ENCODE results near the gene SLC13A4.

GRCh38 chr7:135748770-135749169 lies 20.8 kb upstream of the SLC13A4 start, which contains the start of gene FAM180A:
- TF ChIP-seq, protein P1, sequence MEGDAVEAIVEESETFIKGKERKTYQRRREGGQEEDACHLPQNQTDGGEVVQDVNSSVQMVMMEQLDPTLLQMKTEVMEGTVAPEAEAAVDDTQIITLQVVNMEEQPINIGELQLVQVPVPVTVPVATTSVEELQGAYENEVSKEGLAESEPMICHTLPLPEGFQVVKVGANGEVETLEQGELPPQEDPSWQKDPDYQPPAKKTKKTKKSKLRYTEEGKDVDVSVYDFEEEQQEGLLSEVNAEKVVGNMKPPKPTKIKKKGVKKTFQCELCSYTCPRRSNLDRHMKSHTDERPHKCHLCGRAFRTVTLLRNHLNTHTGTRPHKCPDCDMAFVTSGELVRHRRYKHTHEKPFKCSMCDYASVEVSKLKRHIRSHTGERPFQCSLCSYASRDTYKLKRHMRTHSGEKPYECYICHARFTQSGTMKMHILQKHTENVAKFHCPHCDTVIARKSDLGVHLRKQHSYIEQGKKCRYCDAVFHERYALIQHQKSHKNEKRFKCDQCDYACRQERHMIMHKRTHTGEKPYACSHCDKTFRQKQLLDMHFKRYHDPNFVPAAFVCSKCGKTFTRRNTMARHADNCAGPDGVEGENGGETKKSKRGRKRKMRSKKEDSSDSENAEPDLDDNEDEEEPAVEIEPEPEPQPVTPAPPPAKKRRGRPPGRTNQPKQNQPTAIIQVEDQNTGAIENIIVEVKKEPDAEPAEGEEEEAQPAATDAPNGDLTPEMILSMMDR (IDR thresholded peaks at IDR 0.05; ENCODE audit: low read depth, low read length): no peak
- no peak for TF ChIP-seq EZH2phosphoT487 (IDR thresholded peaks at IDR 0.05; ENCODE audit: low read depth)

Data from OCI-LY3 (cell line).